HEK293T (cell line): Measurements from ENCODE around the gene TRIM7.

Experiments used
- CTCF ChIA-PET: fragments of 350-600 bp; formaldehyde crosslinking; extraction: SDS; loops from one replicate; lab custom pipeline; 2021; ENCODE audit warnings: antibody characterized with exemption, inconsistent platforms; lab: Yijun Ruan, JAX
- POLR2A ChIA-PET: fragments of 350-600 bp; formaldehyde crosslinking; extraction: SDS; loops from one replicate; lab custom pipeline; 2020; ENCODE audit warnings: antibody characterized with exemption, inconsistent platforms; lab: Yijun Ruan, JAX
- DNase-seq: peaks from one replicate; pipeline ENCODE4 v3.0.0; 2012; ENCODE audit warnings: mixed read lengths; ENCODE audit errors: extremely low spot score
- ARNT ChIP-seq: fragments of 450-650 bp; IDR thresholded peaks from 2 replicates; pipeline ENCODE4 v1.6.1; 2017; ENCODE audit warnings: mild to moderate bottlenecking
- BHLHE40 ChIP-seq: fragments of 450-650 bp; IDR thresholded peaks from 2 replicates; pipeline ENCODE4 v1.6.1; 2016; ENCODE audit warnings: mild to moderate bottlenecking, moderate library complexity, borderline replicate concordance
- CTBP1 ChIP-seq: fragments of 450-650 bp; IDR thresholded peaks from 2 replicates; pipeline ENCODE4 v1.6.1; 2016; ENCODE audit warnings: borderline replicate concordance
- ELF4 ChIP-seq: fragments of 450-650 bp; IDR thresholded peaks from 2 replicates; pipeline ENCODE4 v1.6.1; 2017; ENCODE audit warnings: antibody characterized with exemption
- FOXA1 ChIP-seq: fragments of 450-650 bp; IDR thresholded peaks from 2 replicates; pipeline ENCODE4 v1.6.1; 2016; ENCODE audit warnings: mild to moderate bottlenecking
- FOXK2 ChIP-seq: fragments of 450-650 bp; IDR thresholded peaks from 2 replicates; pipeline ENCODE4 v1.6.1; 2016; ENCODE audit warnings: mild to moderate bottlenecking
- FOXM1 ChIP-seq: fragments of 450-650 bp; IDR thresholded peaks from 2 replicates; pipeline ENCODE4 v1.6.1; 2017; ENCODE audit warnings: mild to moderate bottlenecking, borderline replicate concordance
- L3MBTL2 ChIP-seq: fragments of 450-650 bp; conservative IDR thresholded peaks from 2 replicates; pipeline ENCODE4 v1.6.1; 2016; ENCODE audit warnings: mild to moderate bottlenecking
- LEF1 ChIP-seq: fragments of 450-650 bp; IDR thresholded peaks from 2 replicates; pipeline ENCODE4 v1.6.1; 2017; ENCODE audit warnings: mild to moderate bottlenecking, borderline replicate concordance
- NFRKB ChIP-seq: fragments of 450-650 bp; IDR thresholded peaks from 2 replicates; pipeline ENCODE4 v1.6.1; 2016; ENCODE audit warnings: mild to moderate bottlenecking, moderate library complexity
- SP1 ChIP-seq: fragments of 450-650 bp; IDR thresholded peaks from 2 replicates; pipeline ENCODE4 v1.6.1; 2017
- SUZ12 ChIP-seq: fragments of 450-650 bp; IDR thresholded peaks from 2 replicates; pipeline ENCODE4 v1.6.1; 2016; ENCODE audit warnings: mild to moderate bottlenecking
- TARDBP ChIP-seq: fragments of 450-650 bp; IDR thresholded peaks from 2 replicates; pipeline ENCODE4 v1.6.1; 2016
- ZNF384 ChIP-seq: fragments of 450-650 bp; IDR thresholded peaks from 2 replicates; pipeline ENCODE4 v1.6.1; 2016
- TF ChIP-seq, protein P1 (sequence below): fragments of 450-650 bp; IDR thresholded peaks from 2 replicates; pipeline ENCODE4 v1.6.1; 2016

The TRIM7 gene

DNA sequence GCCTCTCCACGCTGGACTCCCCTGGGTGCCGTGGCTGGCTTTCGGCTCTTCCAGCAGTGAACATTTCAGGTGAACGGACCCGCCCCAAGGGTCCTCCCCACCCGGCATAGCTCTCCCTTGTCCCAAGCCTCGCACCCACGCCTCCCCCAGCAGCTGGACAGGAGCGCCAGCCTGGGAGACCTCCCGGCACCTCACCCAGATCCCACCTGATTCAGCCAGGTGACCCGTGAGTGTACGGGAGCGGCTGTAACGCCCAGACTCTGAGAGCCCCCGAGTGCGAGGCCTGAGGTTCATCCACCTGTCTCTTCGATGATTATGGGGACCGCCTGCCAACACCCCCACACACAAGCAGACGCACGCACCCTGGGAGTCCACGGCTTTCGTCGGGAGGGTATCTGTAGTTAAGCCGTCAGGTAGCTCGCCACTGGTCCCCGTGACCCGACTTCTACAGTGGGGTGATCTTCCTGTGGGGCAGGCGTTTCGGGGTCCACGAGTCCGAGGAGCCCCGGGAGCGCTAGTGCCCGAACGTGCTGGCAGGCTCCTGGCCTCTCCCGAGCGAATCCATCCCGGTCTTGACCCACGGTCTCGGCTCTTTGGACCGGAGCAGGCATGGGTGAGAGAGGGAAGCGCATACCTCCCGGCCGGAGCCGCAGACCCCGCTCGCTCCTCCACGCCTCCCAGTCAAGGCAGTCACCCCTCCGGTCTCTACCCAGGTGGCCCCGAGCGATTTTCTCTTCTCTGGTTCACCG, 14.9 kb downstream of the TRIM7 start:
- POLR2A ChIA-PET = interaction anchor here (0.6 to 8.8 kb wide), 10 partner anchors 15 to 70 kb away, joined by 3 to 164 read pairs (median 4); partner anchors contain the start of genes RACK1, TRIM41 and TRIM7
- CTCF ChIA-PET = interaction anchor here (0.9 to 4.8 kb wide), 5 partner anchors 10 to 22 kb away, joined by 3 to 19 read pairs (median 3); partner anchors contain the start of gene TRIM7
- DNase-seq = no peak
- TF ChIP-seq ZNF384 = no peak
- TF ChIP-seq SUZ12 = no peak
- peak; percentile 64 for TF ChIP-seq L3MBTL2
- no peak for TF ChIP-seq FOXA1

DNA sequence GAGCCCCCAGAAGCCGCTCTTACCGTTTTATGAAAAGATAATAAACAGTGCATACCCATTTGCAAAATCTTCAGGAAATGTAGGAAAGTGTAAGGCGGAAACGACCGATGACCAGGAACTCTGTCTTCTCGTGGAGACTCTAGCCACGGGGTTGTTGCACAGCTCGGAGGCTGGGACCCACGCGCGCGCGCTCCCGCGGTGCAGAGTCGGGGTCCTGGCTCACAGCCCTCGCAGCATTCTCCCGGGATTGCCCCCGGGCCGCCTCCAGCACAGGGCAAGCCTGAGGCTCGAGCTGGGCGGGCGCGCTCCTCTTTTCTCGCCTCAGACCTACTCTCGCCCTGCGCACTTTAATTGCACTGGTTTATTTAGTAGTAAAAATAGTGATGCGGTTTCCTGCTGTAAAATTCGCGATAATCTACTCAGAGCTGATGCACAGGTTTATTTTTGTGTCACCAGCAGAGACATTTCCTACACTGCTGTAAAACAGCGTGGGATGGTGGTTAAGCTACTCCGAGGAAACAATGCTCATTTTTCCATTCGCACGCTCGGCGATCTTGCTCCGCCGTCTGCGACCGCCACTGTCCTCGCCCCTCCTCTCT, 15.5 kb downstream of the TRIM7 start:
- no peak for TF ChIP-seq FOXA1
- TF ChIP-seq CTBP1 = no peak
- TF ChIP-seq ELF4 = no peak
- no peak for TF ChIP-seq ZNF384
- no peak for TF ChIP-seq TARDBP
- TF ChIP-seq FOXM1 = no peak
- POLR2A ChIA-PET = interaction anchor here (1.1 to 8.8 kb wide), 7 partner anchors 16 to 71 kb away, joined by 4 to 164 read pairs (median 5); partner anchors contain the start of genes RACK1, TRIM41 and TRIM7
- CTCF ChIA-PET = interaction anchor here (0.5 to 4.8 kb wide), 4 partner anchors 10 to 21 kb away, joined by 3 to 19 read pairs (median 6); no protein-coding TSS in a partner anchor
- no peak for DNase-seq

DNA sequence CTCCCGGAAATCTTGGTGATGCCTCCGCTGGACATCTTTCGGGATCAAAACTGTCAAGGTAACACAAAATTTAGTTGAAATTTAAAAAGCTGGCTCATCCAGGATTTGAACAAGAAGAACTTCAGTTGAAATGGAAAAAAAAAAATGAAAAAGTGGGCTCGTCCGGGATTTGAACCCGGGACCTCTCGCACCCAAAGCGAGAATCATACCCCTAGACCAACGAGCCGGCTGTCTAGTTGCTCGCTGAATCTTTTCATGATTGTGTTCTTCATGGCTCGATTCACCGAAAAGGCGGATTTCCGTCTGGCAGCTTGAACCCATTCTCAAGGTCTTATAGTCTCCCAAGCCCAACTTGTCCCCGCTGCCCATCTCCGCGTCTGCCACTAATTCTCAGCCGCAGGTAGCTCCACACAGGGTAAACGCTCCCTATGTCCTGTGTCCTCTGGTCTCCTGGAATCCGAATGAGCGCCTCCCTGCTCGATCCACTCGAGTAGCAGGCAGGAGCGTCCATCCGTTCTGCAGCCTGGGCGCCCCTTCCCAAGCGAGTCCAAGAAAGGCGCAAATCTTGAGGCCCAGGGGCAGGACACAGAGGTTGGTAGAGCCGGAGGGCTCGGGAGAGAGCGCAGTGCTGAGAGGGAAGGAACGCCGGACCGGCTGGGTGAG, 16.2 kb downstream of the TRIM7 start:
- peak; percentile 55 for DNase-seq
- CTCF ChIA-PET = interaction anchor here (0.5 to 4.8 kb wide), 3 partner anchors 10 to 21 kb away, joined by 3 to 19 read pairs (median 6); no protein-coding TSS in a partner anchor
- TF ChIP-seq ZNF384 (no peak), ARNT (no peak), TARDBP (no peak), BHLHE40 (no peak), NFRKB (no peak), FOXM1 (no peak), LEF1 (no peak), FOXK2 (no peak), ELF4 (no peak), SUZ12 (no peak), FOXA1 (no peak), L3MBTL2 (no peak), SP1 (no peak)
- TF ChIP-seq, protein P1, sequence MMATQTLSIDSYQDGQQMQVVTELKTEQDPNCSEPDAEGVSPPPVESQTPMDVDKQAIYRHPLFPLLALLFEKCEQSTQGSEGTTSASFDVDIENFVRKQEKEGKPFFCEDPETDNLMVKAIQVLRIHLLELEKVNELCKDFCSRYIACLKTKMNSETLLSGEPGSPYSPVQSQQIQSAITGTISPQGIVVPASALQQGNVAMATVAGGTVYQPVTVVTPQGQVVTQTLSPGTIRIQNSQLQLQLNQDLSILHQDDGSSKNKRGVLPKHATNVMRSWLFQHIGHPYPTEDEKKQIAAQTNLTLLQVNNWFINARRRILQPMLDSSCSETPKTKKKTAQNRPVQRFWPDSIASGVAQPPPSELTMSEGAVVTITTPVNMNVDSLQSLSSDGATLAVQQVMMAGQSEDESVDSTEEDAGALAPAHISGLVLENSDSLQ = no peak
- POLR2A ChIA-PET = interaction anchor here (1.3 to 8.8 kb wide), 6 partner anchors 16 to 72 kb away, joined by 4 to 164 read pairs (median 7); partner anchors contain the start of genes RACK1, TRIM41 and TRIM7

DNA sequence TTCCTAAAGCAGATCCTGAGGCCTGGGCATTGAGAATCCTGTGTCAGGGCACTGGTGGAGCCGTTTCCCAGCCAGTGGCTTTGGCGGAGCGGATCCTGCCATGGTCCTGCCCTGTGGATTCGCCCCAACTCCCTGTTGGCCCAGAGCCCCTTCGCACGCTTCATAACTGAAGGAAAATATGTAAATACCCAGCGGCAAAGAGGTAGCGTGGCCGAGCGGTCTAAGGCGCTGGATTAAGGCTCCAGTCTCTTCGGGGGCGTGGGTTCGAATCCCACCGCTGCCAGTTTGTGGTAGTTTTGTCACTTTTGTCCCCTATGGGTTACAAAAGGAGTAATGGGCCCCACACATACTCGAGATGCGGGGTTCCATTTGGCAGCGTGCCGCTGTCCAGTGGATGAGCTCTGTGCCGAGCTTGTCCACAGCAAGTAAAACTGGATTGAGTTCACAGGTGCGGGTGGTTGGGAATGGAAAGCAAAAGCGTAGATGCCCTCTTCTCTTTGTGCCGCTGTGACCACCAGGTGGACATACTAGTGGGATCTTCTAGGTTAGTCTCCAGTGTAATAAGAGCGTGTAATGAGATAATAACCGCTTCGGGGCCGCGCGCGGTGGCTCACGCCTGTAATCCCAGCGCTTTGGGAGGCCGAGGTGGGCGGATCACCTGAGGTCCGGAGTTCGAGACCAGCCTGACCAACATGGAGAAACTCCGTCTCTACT, 17.3 kb downstream of the TRIM7 start:
- CTCF ChIA-PET = interaction anchor here (1.2 to 4.8 kb wide), 5 partner anchors 14 to 35 kb away, joined by 6 to 19 read pairs (median 6); partner anchors contain the start of gene TRIM41
- POLR2A ChIA-PET = interaction anchor here (0.7 to 8.8 kb wide), 9 partner anchors 14 to 73 kb away, joined by 3 to 164 read pairs (median 6); partner anchors contain the start of genes RACK1, TRIM41, TRIM52 and TRIM7
- peak; percentile 70 for DNase-seq
- TF ChIP-seq ARNT (peak; percentile 71), NFRKB (no peak), ZNF384 (no peak), L3MBTL2 (0 out of 2 replicates have a peak, but pooled peaks have one; percentile 40), FOXA1 (no peak), TARDBP (no peak)
- TF ChIP-seq, protein P1 = no peak

DNA sequence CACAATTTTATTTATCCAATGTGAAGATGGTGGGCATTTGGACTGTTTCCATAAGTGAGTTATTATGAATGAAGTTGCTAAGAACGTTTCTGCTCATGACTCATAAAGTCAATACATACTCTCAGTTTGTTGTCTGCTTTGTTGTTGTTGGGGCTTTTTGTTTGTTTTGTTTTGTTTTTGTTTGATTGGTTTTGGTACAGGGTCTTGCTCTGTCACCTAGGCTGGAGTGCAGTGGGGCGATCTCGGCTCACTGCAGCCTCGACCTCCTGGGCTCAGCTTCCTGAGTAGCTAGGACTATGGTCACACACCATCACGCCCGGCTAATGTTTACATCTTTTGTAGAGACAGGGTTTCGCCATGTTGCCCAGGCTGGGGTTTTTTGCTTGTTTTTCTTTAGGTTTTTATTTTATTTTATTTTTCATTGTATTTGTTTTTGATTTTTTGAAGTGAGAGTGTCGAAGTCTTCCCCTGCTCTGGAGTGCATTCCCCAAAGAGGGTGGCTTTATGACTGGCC, 18.0 kb downstream of the TRIM7 start:
- POLR2A ChIA-PET = interaction anchor here (0.7 to 8.8 kb wide), 8 partner anchors 14 to 87 kb away, joined by 3 to 164 read pairs (median 6); partner anchors contain the start of genes RACK1, TRIM41, TRIM52 and TRIM7
- CTCF ChIA-PET = interaction anchor here (1.3 to 4.8 kb wide), 4 partner anchors 14 to 35 kb away, joined by 6 to 19 read pairs (median 6); partner anchors contain the start of gene TRIM41
- TF ChIP-seq L3MBTL2 = peak; percentile 50
- TF ChIP-seq, protein P1 = no peak
- DNase-seq = no peak
